Mucosa of descending colon (tissue), 3 donors: ENCODE results near the gene KLHL1. TPM values are rescaled to one million over a fixed set of nuclear protein-coding genes. Genes with fewer than 3 reads are reported as not detected.

Experiments used
- ATAC-seq: fragments of 200-7000 bp; cut with Tn5 transposase; one replicate; pipeline ENCODE4 v1.9.1; 2020; ENCODE audit warnings: mild to moderate bottlenecking, moderate library complexity
- DNase-seq, 3 donors: peaks; one replicate each; pipeline ENCODE4 v3.0.0-alpha.2; 2020
- H3K36me3 ChIP-seq: fragments of 200-600 bp; one replicate; pipeline ENCODE4 v1.8.0; 2021; ENCODE audit warnings: low read depth, mild to moderate bottlenecking
- H3K4me1 ChIP-seq: fragments of 200-600 bp; one replicate; pipeline ENCODE4 v1.8.0; 2021; ENCODE audit warnings: low read depth, mild to moderate bottlenecking
- H3K4me3 ChIP-seq: fragments of 200-600 bp; one replicate; pipeline ENCODE4 v1.8.0; 2021; ENCODE audit warnings: mild to moderate bottlenecking
- H3K9me3 ChIP-seq: fragments of 200-600 bp; one replicate; pipeline ENCODE4 v1.8.0; 2021; ENCODE audit warnings: mild to moderate bottlenecking
- intact Hi-C, 2 donors: fragments of 100-400 bp; cut with DNase I in 1 of 2; cut with micrococcal nuclease in 1 of 2; formaldehyde crosslinking; loops; one replicate each; pipeline versions ENCODE4 v1.11.0 to v1.11.1; 2022; cut with DNase I, micrococcal nuclease
- total RNA-seq, 3 donors: library from RNA; stranded (reverse); fragmentation: NEBNext Ultra II Directional in 2 of 3; extraction: Animal tissue kit (Norgen Biotek cat#: 25700) in 2 of 3; gene quantifications; one replicate each; pipeline versions ENCODE4 v1.2.1 to v1.2.4, GENCODE V29; 2021 to 2023
- TF ChIP-seq, protein P1 (sequence below): fragments of 200-600 bp; IDR thresholded peaks from one replicate; pipeline ENCODE4 v1.8.0; 2022; ENCODE audit warnings: antibody characterized with exemption, mild to moderate bottlenecking
- donor health status: DM: no; HTN: no; CAD: no; lungs with moderate emphysema.
- donor health status: DM: no; HTN: no; CAD: no.
- donor health status: DM: no; HTN: yes; CAD: no.

The KLHL1 gene
- total RNA-seq, 3 donors from 2014 or later, result 0.25 TPM; not detected in 2

DNA sequence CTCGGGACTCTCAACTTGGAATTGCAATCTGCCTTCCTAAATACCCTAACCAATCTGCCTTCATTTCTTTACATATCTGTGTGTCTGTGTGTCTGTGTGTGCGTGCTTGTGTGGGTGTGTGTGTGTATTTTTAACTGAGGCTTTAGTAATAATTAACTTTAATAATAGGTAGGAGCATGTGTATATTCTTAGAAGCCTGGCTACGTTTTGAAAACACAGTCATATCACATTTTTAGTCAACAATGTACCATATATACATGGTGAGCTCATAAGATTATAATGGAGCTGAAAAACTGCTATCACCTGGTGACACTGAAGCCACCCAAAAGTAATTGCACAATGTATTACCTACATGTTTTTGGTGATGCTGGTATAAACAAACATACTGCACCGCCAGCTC is 66.1 kb downstream of the KLHL1 start:
- DNase-seq, result no peak
- no peak overlapping the region for H3K4me3 ChIP-seq
- H3K36me3 ChIP-seq, result no peaks in the 10 kb centered on the region
- intact Hi-C loops, result no loop called here
- TF ChIP-seq, protein P1, sequence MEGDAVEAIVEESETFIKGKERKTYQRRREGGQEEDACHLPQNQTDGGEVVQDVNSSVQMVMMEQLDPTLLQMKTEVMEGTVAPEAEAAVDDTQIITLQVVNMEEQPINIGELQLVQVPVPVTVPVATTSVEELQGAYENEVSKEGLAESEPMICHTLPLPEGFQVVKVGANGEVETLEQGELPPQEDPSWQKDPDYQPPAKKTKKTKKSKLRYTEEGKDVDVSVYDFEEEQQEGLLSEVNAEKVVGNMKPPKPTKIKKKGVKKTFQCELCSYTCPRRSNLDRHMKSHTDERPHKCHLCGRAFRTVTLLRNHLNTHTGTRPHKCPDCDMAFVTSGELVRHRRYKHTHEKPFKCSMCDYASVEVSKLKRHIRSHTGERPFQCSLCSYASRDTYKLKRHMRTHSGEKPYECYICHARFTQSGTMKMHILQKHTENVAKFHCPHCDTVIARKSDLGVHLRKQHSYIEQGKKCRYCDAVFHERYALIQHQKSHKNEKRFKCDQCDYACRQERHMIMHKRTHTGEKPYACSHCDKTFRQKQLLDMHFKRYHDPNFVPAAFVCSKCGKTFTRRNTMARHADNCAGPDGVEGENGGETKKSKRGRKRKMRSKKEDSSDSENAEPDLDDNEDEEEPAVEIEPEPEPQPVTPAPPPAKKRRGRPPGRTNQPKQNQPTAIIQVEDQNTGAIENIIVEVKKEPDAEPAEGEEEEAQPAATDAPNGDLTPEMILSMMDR, result no peak
- H3K4me1 ChIP-seq, result no peaks in the 10 kb centered on the region
- no peaks in the 10 kb centered on the region for H3K9me3 ChIP-seq
- ATAC-seq, result no peak

DNA sequence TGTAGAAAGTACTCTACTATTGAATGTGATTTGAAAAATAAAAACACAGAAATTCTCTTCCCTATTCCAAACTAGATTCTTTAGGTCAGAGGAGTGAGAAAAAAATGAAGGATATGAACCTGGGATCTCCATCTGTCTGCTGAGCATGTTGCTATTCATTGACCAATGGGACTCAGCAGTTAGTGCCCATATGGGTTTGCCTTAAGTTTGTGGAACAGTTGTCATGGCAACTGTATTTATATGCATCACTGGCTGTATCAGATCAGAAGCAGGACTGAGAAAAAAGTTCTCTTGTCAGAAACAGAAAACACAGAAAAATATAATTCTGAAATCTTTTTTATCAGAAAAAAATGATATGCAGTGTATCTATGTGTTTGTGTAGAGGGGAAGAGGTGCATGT is 74.0 kb downstream of the KLHL1 start:
- H3K4me1 ChIP-seq, result no peaks in the 10 kb centered on the region
- ATAC-seq (no peak), DNase-seq (no peak)
- no peak overlapping the region for H3K4me3 ChIP-seq
- H3K36me3 ChIP-seq, result no peaks in the 10 kb centered on the region
- intact Hi-C loops, result no loop called here
- TF ChIP-seq, protein P1, result no peak
- no peaks in the 10 kb centered on the region for H3K9me3 ChIP-seq

DNA sequence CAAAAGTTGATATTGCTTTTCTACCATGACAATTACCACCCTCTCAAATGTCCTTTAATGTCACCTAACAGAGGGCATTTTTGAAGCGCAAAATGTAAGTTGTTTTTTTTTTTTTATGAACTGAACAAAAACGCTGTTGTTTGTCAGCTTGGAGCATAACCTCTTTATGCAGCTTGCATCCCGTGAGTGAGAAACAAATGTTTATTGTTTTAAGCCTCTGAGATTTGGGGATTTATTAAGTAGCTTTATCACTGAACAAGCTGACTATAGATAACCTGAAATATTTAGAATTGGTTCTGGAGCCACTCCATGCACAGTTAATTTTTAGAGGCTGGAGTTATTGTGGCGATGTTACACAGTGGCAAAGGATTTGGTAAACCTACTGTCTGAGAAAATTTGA is 80.7 kb downstream of the KLHL1 start:
- Histone ChIP-seq H3K4me3 (no peak overlapping the region), H3K4me1 (no peaks in the 10 kb centered on the region), H3K36me3 (no peaks in the 10 kb centered on the region), H3K9me3 (no peaks in the 10 kb centered on the region)
- TF ChIP-seq, protein P1, result no peak
- DNase-seq (no peak), ATAC-seq (no peak)
- intact Hi-C loops, result no loop called here

DNA sequence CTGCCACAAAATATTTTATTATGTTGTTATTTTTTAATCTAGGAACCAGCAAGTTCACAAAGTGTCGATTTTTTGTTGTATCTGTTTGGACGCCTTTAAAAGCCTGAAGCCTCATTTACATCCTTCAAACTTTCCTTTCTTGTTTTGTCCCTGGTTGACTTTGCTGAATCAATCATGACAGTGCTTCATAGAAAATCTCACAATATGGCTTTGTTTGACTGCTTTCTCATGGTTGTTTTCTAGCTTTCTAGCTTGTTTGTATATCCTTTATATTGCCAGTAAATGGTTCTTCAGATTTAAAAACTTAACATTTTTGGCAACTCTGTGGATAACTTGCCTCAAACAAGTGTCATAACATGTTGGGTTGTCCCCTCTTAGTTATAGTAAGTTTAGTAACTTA is 84.7 kb downstream of the KLHL1 start:
- ATAC-seq, result no peak
- DNase-seq, result no peak
- Histone ChIP-seq H3K9me3 (no peaks in the 10 kb centered on the region), H3K4me1 (no peaks in the 10 kb centered on the region), H3K36me3 (no peaks in the 10 kb centered on the region), H3K4me3 (no peak overlapping the region)
- intact Hi-C loops, result no loop called here
- TF ChIP-seq, protein P1, result no peak

DNA sequence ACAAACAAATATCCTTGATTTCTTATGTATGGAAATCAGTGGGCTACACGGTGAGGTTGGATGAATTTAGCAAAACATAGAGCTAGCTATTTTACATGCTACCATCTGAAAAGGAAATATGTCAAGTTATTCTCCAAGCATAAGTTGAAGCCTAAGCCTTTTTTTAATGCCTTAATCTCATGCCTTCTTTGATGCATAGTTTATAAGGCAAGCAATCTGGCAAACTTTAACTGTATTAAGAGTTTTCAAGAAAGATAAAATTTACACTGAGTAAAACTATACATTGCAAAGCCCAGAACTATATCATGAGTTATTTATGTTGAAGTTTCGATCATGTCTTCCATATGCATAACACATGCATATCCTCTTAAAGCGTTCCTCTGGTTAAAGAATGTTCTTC is 85.6 kb downstream of the KLHL1 start:
- Histone ChIP-seq H3K9me3 (no peaks in the 10 kb centered on the region), H3K36me3 (no peaks in the 10 kb centered on the region), H3K4me1 (no peaks in the 10 kb centered on the region), H3K4me3 (no peak overlapping the region)
- TF ChIP-seq, protein P1, result no peak
- no peak for ATAC-seq
- intact Hi-C loops, result no loop called here
- no peak for DNase-seq

DNA sequence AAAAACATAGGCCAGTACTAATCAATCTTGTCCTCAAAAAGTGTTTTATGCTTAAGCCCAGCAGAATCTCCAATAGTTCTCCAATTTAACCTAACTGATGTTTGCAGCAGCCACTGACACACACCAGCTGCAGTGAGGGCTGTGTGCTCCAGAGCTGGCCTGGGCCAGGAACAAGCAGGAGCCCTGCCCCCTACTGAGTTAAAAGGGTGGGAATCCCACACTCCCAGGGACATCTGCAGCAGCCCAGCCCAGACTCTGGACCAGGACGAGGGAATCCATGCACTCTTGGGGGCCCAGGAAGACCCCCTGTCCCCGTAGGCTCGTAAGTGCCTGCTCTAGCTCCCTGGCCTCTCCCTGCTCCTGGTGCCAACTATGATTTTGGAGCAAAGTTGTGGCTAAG is 92.1 kb downstream of the KLHL1 start:
- Histone ChIP-seq H3K36me3 (no peaks in the 10 kb centered on the region), H3K9me3 (no peaks in the 10 kb centered on the region), H3K4me3 (no peak overlapping the region), H3K4me1 (no peaks in the 10 kb centered on the region)
- TF ChIP-seq, protein P1, result no peak
- DNase-seq (no peak), ATAC-seq (no peak)
- intact Hi-C loops, result no loop called here
